Activated naive CD8-positive, alpha-beta T cell treated with anti-CD3 and anti-CD28 coated beads, Interleukin-2, amount 10 ng/mL, durations not matched to agents 7 days and 5 days (primary cell): ENCODE results near the gene LTBP2. TPM values are rescaled to one million over a fixed set of nuclear protein-coding genes. Genes with fewer than 3 reads are reported as not detected.

Experiments used
- ATAC-seq: fragments of 150-1000 bp; cut with Tn5 transposase; one replicate; pipeline ENCODE4 v1.10.0; 2021; ENCODE audit warnings: low read depth, moderate library complexity
- POLR2A ChIA-PET: fragments of 350-600 bp; sonication (Branson Sonifier 250); formaldehyde crosslinking; loops from one replicate; lab custom pipeline; 2021; ENCODE audit warnings: antibody characterized with exemption; lab: Charles Lee
- DNase-seq: peaks from one replicate; pipeline ENCODE4 v3.0.0; 2021
- H3K27ac Mint-ChIP-seq: one replicate; pipeline ENCODE4 v1.8.0; 2022; ENCODE audit warnings: mild to moderate bottlenecking, mixed read lengths
- H3K27me3 Mint-ChIP-seq: one replicate; pipeline ENCODE4 v1.8.0; 2022; ENCODE audit warnings: mild to moderate bottlenecking, moderate library complexity, mixed read lengths
- H3K36me3 Mint-ChIP-seq: one replicate; pipeline ENCODE4 v1.8.0; 2021; ENCODE audit warnings: mild to moderate bottlenecking, mixed read lengths
- H3K4me1 Mint-ChIP-seq: one replicate; pipeline ENCODE4 v1.8.0; 2021; ENCODE audit warnings: mixed read lengths
- H3K4me3 Mint-ChIP-seq: one replicate; pipeline ENCODE4 v1.8.0; 2022; ENCODE audit warnings: mild to moderate bottlenecking, moderate library complexity, mixed read lengths
- H3K9me3 Mint-ChIP-seq: one replicate; pipeline ENCODE4 v1.8.0; 2021; ENCODE audit warnings: mixed read lengths
- total RNA-seq, 2 experiments: library from RNA; stranded (reverse); gene quantifications; one replicate each; pipeline ENCODE4 v1.2.3, GENCODE V29; 2021

The LTBP2 gene
- total RNA-seq, 2 experiments from 2014 or later = 0.28 to 1.1 TPM

DNA sequence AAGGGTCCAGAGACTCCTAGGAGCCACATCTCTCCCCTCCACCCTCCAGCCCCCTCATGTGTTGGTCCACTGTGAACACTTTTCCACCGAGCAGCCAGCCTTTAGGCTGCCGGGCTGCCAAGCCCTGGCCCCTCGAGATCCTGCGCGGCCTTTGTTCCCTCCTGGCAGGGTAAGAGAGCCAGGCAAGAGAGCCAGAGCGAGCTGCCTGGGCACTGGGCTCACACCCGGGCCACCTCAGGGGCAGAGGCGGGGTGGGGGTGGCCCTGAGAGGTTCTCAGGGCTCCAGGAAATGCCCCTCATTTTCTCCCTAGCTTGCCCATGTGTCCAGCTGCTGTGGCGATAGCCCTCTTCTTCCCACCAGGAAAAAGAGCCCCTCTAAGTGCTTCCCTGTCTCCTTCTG, 44.8 kb downstream of the LTBP2 start:
- Mint-ChIP-seq H3K4me1 (peaks cover 7% of the 10 kb centered on the region), H3K27ac (no peak overlapping the region), H3K36me3 (no peaks in the 10 kb centered on the region), H3K9me3 (no peaks in the 10 kb centered on the region), H3K27me3 (peaks cover 31% of the 10 kb centered on the region), H3K4me3 (no peak overlapping the region)
- ATAC-seq (no peak), DNase-seq (no peak)
- POLR2A ChIA-PET = no interaction called here

DNA sequence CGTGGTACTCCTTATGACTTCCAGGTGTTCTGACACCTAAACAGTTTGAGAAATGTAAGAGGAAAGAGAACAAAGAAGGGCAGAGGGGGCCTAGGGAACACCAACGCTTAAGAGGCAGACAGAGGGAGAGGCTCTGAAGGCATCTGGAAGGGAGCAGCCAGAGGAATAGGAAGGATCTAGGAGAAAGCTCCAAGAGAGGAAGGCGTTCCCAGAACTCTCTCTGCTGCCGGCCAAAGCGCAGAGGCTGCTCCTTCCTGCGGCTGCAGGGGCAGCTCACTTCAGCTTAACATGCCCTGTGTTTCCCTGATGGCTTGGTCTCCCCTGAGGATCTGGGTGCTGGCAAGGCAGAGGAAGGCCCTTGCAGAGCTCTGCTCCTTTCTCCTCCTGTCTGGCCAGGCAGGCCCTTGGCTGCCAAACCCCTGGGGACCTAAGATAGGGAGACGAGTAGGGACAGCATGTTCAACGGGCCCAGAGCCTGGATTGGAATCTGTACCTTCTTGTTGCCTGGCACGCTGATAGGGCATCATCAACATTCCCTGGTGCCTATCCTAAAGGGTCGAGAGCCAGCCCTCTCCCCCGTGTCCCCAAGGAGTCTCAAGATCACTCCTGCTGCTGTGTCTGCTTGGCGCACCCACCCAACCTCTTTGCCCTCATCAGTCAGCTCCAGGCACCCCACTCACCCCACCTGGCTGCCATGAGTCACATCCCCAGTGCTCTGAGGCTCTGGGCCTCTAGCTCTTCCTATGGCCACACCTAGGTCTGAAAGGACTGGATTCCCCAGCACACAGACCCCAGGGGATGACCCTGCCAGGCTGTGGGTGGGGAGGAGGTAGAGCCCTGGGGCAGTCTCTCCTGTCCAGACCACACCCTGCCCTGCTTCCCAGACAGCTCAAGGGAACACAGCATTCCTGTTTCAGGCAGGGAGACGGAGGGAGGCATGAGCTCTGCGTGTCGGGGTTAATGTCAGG, 45.6 kb downstream of the LTBP2 start:
- DNase-seq (no peak), ATAC-seq (no peak)
- peaks cover under 1% of the 10 kb centered on the region for H3K4me1 Mint-ChIP-seq
- no peaks in the 10 kb centered on the region for H3K9me3 Mint-ChIP-seq
- POLR2A ChIA-PET = no interaction called here
- no peaks in the 10 kb centered on the region for H3K36me3 Mint-ChIP-seq
- H3K27ac Mint-ChIP-seq = no peak overlapping the region
- H3K4me3 Mint-ChIP-seq = no peak overlapping the region
- H3K27me3 Mint-ChIP-seq = peaks cover 26% of the 10 kb centered on the region

DNA sequence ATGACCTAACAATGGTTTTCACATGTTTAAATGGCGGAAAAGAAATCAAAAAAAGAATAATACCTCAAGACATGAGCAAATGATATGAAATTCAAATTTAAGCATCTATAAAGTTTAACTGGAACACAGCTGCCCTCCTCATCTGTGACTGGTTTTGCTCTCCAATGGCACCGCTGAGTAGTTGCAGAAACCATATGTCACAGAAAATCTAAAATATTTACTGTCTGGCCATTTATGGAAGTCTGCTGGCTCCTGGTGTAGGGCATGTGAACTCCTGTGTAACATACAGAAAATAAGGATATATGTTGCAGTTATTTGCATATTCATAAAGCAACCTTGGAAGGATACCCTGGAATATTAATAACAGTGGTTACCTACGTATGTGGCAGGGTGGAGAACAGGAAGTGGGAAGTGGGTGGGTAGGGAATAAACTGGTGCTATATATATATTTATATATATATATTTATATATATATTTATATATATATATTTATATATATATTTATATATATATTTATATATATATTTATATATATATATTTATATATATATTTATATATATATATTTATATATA, 48.4 kb downstream of the LTBP2 start:
- POLR2A ChIA-PET = no interaction called here
- Mint-ChIP-seq H3K9me3 (no peaks in the 10 kb centered on the region), H3K27me3 (peaks cover 19% of the 10 kb centered on the region), H3K36me3 (no peaks in the 10 kb centered on the region), H3K4me1 (no peaks in the 10 kb centered on the region), H3K4me3 (no peak overlapping the region), H3K27ac (no peak overlapping the region)
- DNase-seq (no peak), ATAC-seq (no peak)

DNA sequence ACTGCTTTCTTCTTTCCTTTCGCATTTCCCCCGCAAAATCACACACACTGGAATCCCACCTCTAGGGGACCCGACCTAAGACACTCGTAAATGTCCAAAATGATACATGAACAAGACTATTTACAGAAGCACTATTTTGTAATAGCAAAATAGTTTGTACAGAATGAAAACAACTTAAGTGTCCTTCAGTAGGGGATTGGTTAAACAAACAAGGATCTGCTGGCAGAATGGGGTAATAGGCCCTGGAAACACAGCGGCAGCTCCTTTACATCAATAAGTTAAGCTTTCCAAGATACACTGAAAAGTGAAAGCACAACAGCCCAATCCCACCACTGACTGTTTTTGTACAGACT, 48.8 kb downstream of the LTBP2 start:
- POLR2A ChIA-PET = no interaction called here

DNA sequence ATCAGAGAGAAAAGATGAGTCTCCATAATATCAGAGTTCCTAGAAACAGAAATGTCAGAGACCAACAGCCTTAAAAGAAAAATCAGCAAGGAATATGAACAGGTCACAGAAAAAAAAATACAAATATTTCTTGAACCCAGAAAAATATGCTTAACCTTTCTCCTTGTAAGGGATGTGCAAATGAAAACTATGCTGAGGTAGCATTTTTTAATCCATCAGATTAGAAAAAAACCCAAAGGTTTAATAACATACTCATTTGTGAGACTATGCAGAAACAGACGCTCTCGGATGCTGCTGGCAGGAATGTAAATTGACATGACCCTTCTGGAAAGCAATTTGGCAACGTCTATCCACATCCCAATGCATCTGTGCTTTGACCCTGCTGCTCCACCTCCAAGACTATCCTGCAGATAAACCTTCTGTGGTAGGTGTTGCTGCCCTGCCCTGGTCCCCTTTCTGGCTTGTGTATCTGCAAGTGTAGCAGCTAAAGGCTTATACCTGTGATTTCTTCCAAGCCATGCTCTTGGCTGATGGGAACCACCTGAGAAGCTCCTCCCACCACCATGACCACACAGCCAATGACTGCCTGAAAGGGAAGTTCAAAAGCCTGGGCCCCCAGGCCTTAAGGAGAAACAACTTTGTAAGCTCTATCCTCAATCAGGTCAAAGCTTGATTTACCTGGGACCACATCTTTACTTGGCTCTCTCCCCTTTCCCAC, 49.4 kb downstream of the LTBP2 start:
- H3K27ac Mint-ChIP-seq = no peak overlapping the region
- H3K36me3 Mint-ChIP-seq = no peaks in the 10 kb centered on the region
- no peak for DNase-seq
- no peak overlapping the region for H3K4me3 Mint-ChIP-seq
- H3K4me1 Mint-ChIP-seq = no peaks in the 10 kb centered on the region
- no peak for ATAC-seq
- POLR2A ChIA-PET = no interaction called here
- H3K9me3 Mint-ChIP-seq = no peaks in the 10 kb centered on the region
- peaks cover 19% of the 10 kb centered on the region for H3K27me3 Mint-ChIP-seq

More for the DNA sequence above, 48.8 kb downstream of the LTBP2 start:
- Mint-ChIP-seq H3K27ac (no peak overlapping the region), H3K4me3 (no peak overlapping the region), H3K9me3 (no peaks in the 10 kb centered on the region), H3K27me3 (peaks cover 19% of the 10 kb centered on the region), H3K36me3 (no peaks in the 10 kb centered on the region), H3K4me1 (no peaks in the 10 kb centered on the region)
- ATAC-seq (no peak), DNase-seq (no peak)

DNA sequence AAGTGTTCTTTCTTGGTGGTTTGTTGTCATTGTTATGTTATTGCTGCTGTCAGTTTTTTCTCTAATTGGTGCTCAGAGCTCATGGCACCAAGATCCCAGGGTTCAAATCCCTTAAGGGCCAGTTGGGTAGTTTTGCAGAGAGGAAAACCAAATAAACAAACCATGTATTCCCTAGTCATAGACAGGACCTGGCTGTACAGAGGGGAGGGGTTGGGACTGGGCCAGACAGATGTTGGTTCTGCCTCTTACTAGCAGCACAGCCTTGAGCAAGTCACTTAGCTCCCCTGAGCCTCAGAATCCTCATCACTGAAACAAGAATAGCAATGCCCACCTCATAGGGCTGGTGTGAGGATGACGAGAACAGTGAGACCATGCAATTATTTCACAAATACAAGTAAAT, 53.4 kb downstream of the LTBP2 start:
- POLR2A ChIA-PET = no interaction called here

DNA sequence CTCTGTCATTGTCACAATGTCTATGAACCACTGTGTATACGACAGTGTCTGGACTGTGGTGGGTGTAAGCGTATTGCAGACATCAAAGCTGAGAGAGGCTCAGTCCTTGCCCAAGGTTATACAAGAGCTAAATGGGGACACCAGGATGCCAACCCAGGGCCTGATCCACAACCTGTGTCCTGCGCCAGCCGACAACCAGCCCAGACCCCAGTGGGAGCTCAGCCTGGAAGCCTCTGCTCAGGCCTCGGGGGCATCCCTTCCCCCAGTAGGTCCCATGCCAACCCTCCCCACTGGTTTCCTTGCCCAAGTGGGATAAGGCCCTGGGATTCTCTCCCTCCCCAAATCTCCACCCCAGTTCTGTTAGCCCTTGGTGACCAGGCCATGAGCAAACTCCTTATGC, 54.3 kb downstream of the LTBP2 start:
- no peak overlapping the region for H3K4me3 Mint-ChIP-seq

More for the DNA sequence above, 53.4 kb downstream of the LTBP2 start:
- Mint-ChIP-seq H3K4me3 (no peak overlapping the region), H3K4me1 (peaks cover 2% of the 10 kb centered on the region), H3K9me3 (no peaks in the 10 kb centered on the region), H3K27ac (no peak overlapping the region), H3K36me3 (no peaks in the 10 kb centered on the region), H3K27me3 (peaks cover 14% of the 10 kb centered on the region)
- ATAC-seq (no peak), DNase-seq (no peak)

DNA sequence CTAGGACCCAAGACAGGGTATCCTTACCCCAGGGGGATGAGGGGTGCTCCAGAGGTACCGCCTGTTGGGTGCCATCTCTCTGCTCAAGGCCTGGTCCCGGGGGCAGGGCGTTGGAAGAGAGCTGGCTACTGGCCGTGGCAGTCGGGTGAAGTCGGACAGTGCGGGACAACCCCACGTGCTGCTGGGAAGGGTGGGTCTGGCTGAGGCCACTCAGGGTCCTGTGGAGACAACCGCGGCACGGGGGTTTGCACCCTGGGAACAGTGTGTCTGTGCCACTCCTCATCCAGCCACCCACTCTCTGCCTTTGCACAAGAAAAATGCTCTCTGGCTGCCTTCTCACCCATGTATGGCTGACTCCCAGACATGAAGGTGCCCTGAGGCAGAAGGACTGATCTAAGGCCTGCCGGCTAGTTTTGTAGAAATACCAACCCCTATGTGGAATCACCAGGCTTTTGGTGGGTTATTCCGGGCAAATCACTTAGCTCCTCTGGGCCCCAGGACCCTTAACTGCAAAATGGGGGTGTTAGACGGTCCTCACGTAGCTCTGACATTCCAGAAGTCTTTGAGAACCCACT, 56.5 kb downstream of the LTBP2 start:
- peaks cover 17% of the 10 kb centered on the region for H3K27me3 Mint-ChIP-seq

More for the DNA sequence above, 54.3 kb downstream of the LTBP2 start:
- Mint-ChIP-seq H3K27ac (no peak overlapping the region), H3K4me1 (peaks cover 2% of the 10 kb centered on the region), H3K27me3 (peaks cover 15% of the 10 kb centered on the region), H3K9me3 (no peaks in the 10 kb centered on the region), H3K36me3 (no peaks in the 10 kb centered on the region)
- no peak for DNase-seq
- POLR2A ChIA-PET = no interaction called here
- ATAC-seq = no peak

DNA sequence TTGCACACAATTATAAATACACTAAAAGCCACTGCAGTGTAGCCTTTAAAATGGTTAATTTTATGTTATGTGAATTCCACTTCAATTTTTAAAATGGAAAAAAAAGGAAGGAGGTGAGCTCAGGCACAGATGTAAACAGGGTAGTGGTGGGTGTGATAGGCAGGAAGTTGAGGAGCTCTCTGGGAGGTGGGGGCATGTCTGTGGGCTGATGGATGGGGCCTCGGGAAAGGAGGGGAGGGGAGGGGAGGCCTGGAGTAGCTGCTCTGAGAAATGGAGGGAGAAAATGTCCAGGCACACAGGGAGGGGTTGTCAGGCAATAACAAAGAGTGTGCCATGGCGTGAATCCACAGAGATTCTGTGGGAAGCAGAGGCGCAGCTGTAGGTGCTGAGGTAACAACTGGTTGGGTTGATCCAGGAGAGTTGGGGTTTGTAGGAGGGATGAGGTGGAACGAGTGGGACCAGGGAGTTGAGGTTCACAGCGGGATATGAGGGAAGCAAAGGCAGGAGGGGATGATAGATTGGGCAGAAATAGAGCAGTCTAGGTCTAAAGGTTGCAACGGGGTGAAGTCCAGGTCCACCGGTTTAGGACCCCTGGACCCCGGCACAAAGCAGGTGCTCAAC, 57.2 kb downstream of the LTBP2 start:
- H3K36me3 Mint-ChIP-seq = no peaks in the 10 kb centered on the region

More for the DNA sequence above, 56.5 kb downstream of the LTBP2 start:
- H3K4me1 Mint-ChIP-seq = peaks cover 2% of the 10 kb centered on the region
- no peak overlapping the region for H3K27ac Mint-ChIP-seq
- no peak for ATAC-seq
- no peak for DNase-seq
- POLR2A ChIA-PET = no interaction called here
- no peaks in the 10 kb centered on the region for H3K36me3 Mint-ChIP-seq
- H3K4me3 Mint-ChIP-seq = no peak overlapping the region
- no peaks in the 10 kb centered on the region for H3K9me3 Mint-ChIP-seq

DNA sequence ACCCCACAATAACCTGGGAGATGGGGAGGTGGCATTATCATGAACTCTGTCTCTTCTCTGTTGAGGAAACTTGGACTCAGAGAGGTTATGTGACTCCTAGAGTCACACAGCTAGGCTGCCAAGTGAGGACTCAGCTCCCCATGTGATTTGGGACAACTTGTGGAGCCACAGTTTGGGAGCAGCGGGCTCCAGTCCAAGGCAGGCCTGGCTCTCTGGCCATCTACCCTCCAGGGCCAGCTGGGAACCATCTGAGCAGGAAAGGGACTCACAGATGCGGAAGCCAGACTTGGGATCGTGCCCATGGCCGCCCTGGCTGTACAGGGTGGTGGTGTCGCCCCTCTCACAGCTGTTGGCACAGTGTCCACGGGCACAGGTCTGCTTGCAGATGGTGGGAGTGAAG, 59.4 kb downstream of the LTBP2 start:
- Mint-ChIP-seq H3K36me3 (no peaks in the 10 kb centered on the region), H3K9me3 (no peaks in the 10 kb centered on the region), H3K4me1 (peaks cover 2% of the 10 kb centered on the region), H3K27ac (no peak overlapping the region), H3K4me3 (no peak overlapping the region), H3K27me3 (peaks cover 19% of the 10 kb centered on the region)
- DNase-seq (no peak), ATAC-seq (no peak)
- POLR2A ChIA-PET = no interaction called here

More for the DNA sequence above, 57.2 kb downstream of the LTBP2 start:
- peaks cover 2% of the 10 kb centered on the region for H3K4me1 Mint-ChIP-seq
- no peak for DNase-seq
- no peak overlapping the region for H3K4me3 Mint-ChIP-seq
- ATAC-seq = no peak
- H3K27ac Mint-ChIP-seq = no peak overlapping the region
- POLR2A ChIA-PET = no interaction called here
- H3K27me3 Mint-ChIP-seq = peaks cover 13% of the 10 kb centered on the region
- no peaks in the 10 kb centered on the region for H3K9me3 Mint-ChIP-seq

DNA sequence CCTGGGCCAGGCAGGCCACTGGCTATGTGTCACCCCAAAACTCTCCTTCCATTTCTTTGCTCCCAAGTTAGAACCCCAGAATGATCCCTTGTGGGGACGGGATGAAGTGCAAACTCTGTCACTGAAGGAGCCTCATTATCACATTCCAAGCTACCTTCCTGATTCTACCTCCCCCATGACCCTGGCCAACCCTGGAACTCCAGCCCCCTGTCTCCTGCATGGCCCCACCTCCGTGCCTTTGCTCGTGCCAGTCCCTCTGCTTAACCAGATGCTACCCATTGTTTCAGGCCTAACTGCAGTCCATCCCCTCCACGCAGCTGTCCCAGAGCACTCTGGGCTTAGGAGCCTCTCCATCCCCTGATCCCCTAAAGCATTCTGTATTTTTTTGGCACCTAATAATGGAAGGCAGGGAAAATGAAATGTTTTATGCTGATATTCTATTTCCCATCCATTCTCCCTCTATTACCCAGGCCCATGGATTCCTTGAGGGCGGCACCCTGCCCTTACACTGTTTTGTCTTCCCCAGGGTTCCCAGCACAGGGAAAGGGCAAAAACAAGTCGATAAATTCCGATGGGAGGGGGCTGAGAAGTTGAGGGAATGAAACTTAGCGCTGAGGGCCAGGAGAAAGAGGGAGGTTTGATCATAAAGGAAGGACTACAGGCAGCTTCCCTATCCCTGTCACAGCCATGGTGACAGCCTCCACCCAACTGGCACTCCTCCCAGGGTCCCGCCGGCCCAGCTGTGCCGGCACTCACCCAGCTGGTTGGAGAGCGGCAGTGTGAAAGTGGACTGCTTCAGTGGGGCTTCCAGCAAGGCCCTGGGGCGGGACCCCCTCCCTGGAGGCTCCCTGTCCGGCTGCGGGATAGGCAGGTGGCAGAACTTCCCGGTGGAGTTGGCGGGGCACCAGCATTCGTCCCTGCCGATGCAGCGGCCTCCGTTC, 60.3 kb downstream of the LTBP2 start:
- Mint-ChIP-seq H3K27me3 (peaks cover 19% of the 10 kb centered on the region), H3K4me1 (peaks cover 2% of the 10 kb centered on the region), H3K9me3 (no peaks in the 10 kb centered on the region), H3K4me3 (no peak overlapping the region), H3K36me3 (no peaks in the 10 kb centered on the region), H3K27ac (no peak overlapping the region)
- ATAC-seq = no peak
- no peak for DNase-seq
- POLR2A ChIA-PET = no interaction called here

DNA sequence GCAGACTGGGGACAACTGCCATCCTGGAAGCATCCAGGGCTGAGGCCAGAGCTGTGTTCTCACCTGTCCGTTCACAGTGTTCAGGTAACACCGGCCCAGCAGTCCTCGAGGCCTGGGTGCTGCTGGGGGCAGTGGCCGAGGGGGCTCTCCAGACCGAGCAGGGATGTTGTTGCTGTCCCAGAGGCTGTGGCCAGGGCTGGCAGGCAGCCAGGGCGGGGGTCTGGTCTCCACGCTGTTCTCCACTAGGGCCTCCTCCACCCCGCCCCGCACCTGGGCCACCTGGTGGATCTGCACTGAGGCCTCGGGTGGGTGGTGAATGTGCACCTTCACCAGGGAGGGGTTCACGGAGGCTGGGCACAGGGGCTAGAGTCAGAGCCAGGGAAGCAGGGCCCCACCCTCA, 61.0 kb downstream of the LTBP2 start:
- no peak overlapping the region for H3K4me3 Mint-ChIP-seq
- H3K9me3 Mint-ChIP-seq = no peaks in the 10 kb centered on the region
- H3K27me3 Mint-ChIP-seq = peaks cover 19% of the 10 kb centered on the region
- DNase-seq (no peak), ATAC-seq (no peak)
- peaks cover 2% of the 10 kb centered on the region for H3K4me1 Mint-ChIP-seq
- no peaks in the 10 kb centered on the region for H3K36me3 Mint-ChIP-seq
- POLR2A ChIA-PET = no interaction called here
- H3K27ac Mint-ChIP-seq = no peak overlapping the region
